Cardiac muscle cell (in vitro differentiated cells and primary cell): Measurements from ENCODE around the gene SERPINB4. TPM values are rescaled to one million over a fixed set of nuclear protein-coding genes. Genes with fewer than 3 reads are reported as not detected.
"Not testable (repeated sequence)": the region's sequence is repeated elsewhere in the genome, so short reads cannot be mapped to it uniquely, and the experiment has no call there.

Source experiments
- DNase-seq, 2 donors: peaks; one replicate each; pipeline versions ENCODE4 v3.0.0 to v3.0.0-alpha.2; 2010 to 2017; ENCODE audit warnings: low read depth in 1 of 2, low spot score in 1 of 2
- H3K27ac ChIP-seq: fragments of 200-600 bp; sonication (generic); 2 replicates; pipeline ENCODE4 v1.5.1; 2016
- H3K27me3 ChIP-seq: fragments of 200-600 bp; sonication (generic); 2 replicates; pipeline ENCODE4 v1.6.0; 2016; ENCODE audit warnings: control low read depth
- H3K36me3 ChIP-seq: fragments of 200-600 bp; sonication (generic); 2 replicates; pipeline ENCODE4 v1.5.1; 2016; ENCODE audit warnings: control low read depth
- H3K4me1 ChIP-seq: fragments of 200-600 bp; sonication (generic); 2 replicates; pipeline ENCODE4 v1.8.1; 2017; ENCODE audit warnings: low read depth, mild to moderate bottlenecking, mixed run types
- H3K4me3 ChIP-seq: fragments of 200-600 bp; sonication (generic); 2 replicates; pipeline ENCODE4 v1.5.1; 2016; ENCODE audit warnings: mild to moderate bottlenecking
- H3K9me3 ChIP-seq: fragments of 200-600 bp; sonication (generic); 2 replicates; pipeline ENCODE4 v1.5.1; 2017; ENCODE audit warnings: low read depth, mild to moderate bottlenecking, control low read depth
- polyA plus RNA-seq: library from polyadenylated mRNA; unstranded; fragments of >200 nt; fragmentation: Nextera tagmentation; extraction: Ambion mirVana; gene quantifications from 2 replicates; pipeline ENCODE4 v1.2.1, GENCODE V29; 2016
- total RNA-seq: library from RNA; depleted of rRNA; stranded (reverse); fragments of >200 nt; gene quantifications from 2 replicates; pipeline ENCODE4 v1.2.3, GENCODE V29; 2016
- TF ChIP-seq, protein P1 (sequence below): IDR thresholded peaks from 2 replicates; pipeline ENCODE4 v1.5.1; 2012; ENCODE audit warnings: low read depth, mild to moderate bottlenecking, low read length

The SERPINB4 gene
- total and polyA plus RNA-seq, 2 experiments from 2014 or later = not detected

GRCh38 chr18:63681449-63682340 is 37.6 kb upstream of the SERPINB4 start:
- DNase-seq = no peak
- no peak overlapping the region for H3K4me3 ChIP-seq
- TF ChIP-seq, protein P1, sequence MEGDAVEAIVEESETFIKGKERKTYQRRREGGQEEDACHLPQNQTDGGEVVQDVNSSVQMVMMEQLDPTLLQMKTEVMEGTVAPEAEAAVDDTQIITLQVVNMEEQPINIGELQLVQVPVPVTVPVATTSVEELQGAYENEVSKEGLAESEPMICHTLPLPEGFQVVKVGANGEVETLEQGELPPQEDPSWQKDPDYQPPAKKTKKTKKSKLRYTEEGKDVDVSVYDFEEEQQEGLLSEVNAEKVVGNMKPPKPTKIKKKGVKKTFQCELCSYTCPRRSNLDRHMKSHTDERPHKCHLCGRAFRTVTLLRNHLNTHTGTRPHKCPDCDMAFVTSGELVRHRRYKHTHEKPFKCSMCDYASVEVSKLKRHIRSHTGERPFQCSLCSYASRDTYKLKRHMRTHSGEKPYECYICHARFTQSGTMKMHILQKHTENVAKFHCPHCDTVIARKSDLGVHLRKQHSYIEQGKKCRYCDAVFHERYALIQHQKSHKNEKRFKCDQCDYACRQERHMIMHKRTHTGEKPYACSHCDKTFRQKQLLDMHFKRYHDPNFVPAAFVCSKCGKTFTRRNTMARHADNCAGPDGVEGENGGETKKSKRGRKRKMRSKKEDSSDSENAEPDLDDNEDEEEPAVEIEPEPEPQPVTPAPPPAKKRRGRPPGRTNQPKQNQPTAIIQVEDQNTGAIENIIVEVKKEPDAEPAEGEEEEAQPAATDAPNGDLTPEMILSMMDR = no peak
- no peaks in the 10 kb centered on the region for H3K9me3 ChIP-seq
- no peak overlapping the region for H3K27ac ChIP-seq
- no peaks in the 10 kb centered on the region for H3K27me3 ChIP-seq
- peaks cover 3% of the 10 kb centered on the region for H3K4me1 ChIP-seq
- H3K36me3 ChIP-seq = no peaks in the 10 kb centered on the region

GRCh38 chr18:63679820-63680606 is 36.0 kb upstream of the SERPINB4 start:
- TF ChIP-seq, protein P1 = no peak
- no peaks in the 10 kb centered on the region for H3K9me3 ChIP-seq
- no peaks in the 10 kb centered on the region for H3K27me3 ChIP-seq
- no peak overlapping the region for H3K4me3 ChIP-seq
- H3K36me3 ChIP-seq = no peaks in the 10 kb centered on the region
- peaks cover 3% of the 10 kb centered on the region for H3K4me1 ChIP-seq
- DNase-seq = peak in 1 of 2 donors; percentile 10
- H3K27ac ChIP-seq = no peak overlapping the region

DNA sequence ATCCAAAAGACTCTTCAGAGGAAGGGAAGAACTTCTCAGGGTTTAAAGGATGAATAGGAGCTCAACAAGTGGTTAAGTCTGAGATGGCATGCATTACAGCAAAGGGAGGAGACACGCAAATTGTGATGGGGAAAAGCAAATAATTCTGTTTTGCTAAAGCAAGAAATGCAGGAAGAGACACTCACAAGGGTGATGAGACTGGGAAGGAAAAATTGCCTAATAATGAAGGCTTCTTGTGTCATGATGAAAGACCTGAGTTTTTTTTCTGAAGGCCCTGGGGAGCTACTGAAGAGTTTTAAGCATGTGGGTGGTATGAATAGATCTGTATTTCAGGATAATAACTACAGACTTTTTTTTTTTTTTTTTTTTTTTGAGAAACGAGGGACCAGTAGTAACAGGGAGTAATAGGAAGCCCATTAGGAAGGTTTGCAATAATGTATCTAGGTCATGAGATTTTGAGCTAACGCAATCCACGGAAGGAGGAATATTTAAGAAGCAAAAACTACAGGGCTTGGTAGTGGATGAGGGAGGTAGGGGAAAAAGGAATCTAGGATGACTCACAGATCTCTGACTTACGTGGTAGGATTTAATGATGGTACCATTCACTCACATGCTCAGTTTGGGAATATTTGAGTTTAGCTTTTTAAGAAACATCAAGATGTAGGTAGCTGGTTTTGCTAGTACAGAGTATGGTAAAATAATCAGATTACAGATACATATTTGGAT is 33.6 kb upstream of the SERPINB4 start:
- no peak overlapping the region for H3K4me3 ChIP-seq
- DNase-seq = peak in 1 of 2 donors; percentile 5
- H3K4me1 ChIP-seq = no peaks in the 10 kb centered on the region
- no peaks in the 10 kb centered on the region for H3K27me3 ChIP-seq
- TF ChIP-seq, protein P1 = no peak
- no peaks in the 10 kb centered on the region for H3K36me3 ChIP-seq
- no peaks in the 10 kb centered on the region for H3K9me3 ChIP-seq
- H3K27ac ChIP-seq = no peak overlapping the region

DNA sequence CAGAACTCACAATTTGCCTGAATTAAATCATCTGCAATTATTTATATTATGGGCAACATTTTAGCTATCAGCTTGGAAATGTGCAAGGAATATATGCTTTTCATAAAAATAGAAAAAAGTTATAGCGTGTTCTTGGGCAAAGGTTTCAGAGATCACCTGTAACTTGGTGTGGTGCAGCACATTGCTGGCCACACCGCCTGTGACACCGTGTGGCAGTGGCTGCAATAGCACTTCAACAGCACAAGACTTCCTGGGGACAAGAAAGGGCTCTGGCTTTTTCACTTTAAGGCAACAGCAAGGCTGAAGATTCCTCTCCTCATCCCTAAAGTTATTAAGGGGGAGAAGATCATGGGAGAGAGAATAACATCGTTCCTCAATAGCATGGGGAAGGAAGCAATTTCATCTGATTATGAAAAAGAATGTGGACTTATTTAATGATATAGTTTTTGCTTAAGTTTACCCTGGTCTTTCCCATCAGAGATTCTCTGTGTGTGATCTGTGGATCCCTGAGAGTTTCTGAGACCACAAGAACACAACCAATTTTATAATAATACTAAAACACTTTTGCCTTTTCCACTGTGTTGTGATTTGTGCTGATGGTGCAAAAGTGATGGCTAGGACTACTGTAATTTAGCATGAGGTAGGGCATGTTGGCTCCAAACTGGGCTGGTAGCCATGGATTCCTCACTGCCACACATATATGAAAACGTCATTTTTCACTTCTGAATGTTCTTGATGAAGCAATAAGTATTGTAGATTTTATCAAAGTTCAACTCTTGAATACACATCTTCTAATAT is 32.7 kb upstream of the SERPINB4 start:
- Histone ChIP-seq H3K27me3 (no peaks in the 10 kb centered on the region), H3K4me1 (no peaks in the 10 kb centered on the region), H3K9me3 (no peaks in the 10 kb centered on the region), H3K27ac (no peak overlapping the region), H3K4me3 (no peak overlapping the region), H3K36me3 (no peaks in the 10 kb centered on the region)
- TF ChIP-seq, protein P1 = no peak
- DNase-seq = peak in 1 of 2 donors; percentile 50

GRCh38 chr18:63664571-63664970 is 20.5 kb upstream of the SERPINB4 start:
- Histone ChIP-seq H3K36me3 (no peaks in the 10 kb centered on the region), H3K27ac (no peak overlapping the region), H3K4me1 (no peaks in the 10 kb centered on the region), H3K4me3 (no peak overlapping the region), H3K9me3 (no peaks in the 10 kb centered on the region), H3K27me3 (no peaks in the 10 kb centered on the region)
- no peak for DNase-seq
- TF ChIP-seq, protein P1 = no peak

- H3K27me3 ChIP-seq, H3K36me3 ChIP-seq, H3K27ac ChIP-seq, DNase-seq, H3K9me3 ChIP-seq, H3K4me1 ChIP-seq, H3K4me3 ChIP-seq: not testable (repeated sequence)
Observed at GRCh38 chr18:63661750-63662149, 17.7 kb upstream of the SERPINB4 start, which contains the start of gene SERPINB3. Gene SERPINB3 (minus strand): TSS chr18:63661893. CDS start chr18:63661216, 677 bp downstream.

GRCh38 chr18:63658920-63659319 is 14.9 kb upstream of the SERPINB4 start:
- not testable (repeated sequence) for DNase-seq, H3K4me1 ChIP-seq, H3K27me3 ChIP-seq, H3K4me3 ChIP-seq, H3K36me3 ChIP-seq, H3K9me3 ChIP-seq, H3K27ac ChIP-seq
